AG20443 (cell line): ENCODE measurements around the gene CCDC116.
"Not testable (repeated sequence)": the region's sequence is repeated elsewhere in the genome, so short reads cannot be mapped to it uniquely, and the experiment has no call there.

Experiments
- DNase-seq: peaks from one replicate; pipeline ENCODE4 v3.0.0; 2012; ENCODE audit warnings: low spot score, mixed read lengths

Gene CCDC116

GRCh38 chr22:21609556-21610157, 22.9 kb upstream of the CCDC116 start:
- not testable (repeated sequence) for DNase-seq

DNA sequence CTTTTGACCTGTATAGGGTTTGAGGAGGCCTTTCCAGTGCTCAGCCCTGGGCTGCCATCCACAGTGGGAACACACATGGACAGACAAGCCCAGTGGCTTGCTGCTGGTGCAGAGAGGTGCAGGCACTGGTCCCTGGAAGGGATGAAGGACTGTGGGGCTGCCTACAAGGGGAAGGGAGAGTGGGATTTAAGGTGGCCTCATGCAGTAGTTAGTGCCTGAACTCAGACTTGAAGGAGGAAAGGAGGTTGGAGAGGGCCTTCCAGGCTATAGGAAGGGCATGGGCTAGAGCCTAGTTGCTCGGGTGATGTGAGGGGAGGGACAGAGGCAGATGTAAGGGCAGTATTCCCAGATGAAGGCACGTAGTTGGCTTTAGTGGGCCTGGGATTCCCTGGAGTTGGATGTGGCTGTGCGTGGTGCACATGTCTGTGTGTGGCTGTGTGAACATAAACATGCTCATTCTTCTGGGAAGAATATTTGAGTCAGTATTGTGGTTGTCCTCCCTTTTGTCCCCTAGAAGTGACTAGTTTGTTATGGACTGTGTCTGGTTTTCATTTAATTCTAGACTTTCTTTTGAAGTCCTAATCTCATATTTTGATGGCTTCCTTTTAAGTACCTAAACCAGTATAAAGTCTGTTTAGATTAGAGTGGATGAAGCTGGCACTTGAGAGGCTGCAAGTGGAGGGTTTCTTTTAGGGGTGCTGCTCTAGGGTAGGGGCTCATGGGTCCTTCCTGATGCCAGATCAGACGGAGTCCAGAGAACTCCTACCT, 21.2 kb upstream of the CCDC116 start:
- DNase-seq = no peak

GRCh38 chr22:21612858-21613257, 19.7 kb upstream of the CCDC116 start:
- DNase-seq = no peak

- DNase-seq = no peak
These were observed 18.9 kb upstream of the CCDC116 start for GRCh38 chr22:21613553-21614233.

DNA sequence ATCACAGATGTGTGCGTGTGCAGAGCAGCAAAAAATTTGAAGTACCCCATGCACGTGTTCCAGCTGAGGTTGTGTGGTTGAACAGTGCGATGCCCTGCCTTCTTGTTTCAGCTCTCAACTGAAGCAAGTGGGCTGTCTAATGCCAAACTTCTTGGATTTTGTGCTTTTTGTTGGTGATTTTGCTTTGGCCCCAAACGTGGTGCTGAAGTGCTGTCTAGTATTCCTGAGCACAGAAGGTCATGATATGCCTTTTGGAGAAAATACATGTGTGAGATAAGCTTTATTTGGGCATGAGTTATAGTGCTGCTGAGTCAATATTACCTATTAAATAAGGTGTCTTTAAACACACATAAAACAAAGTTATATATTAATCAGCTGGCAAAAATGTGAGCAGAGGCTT, 16.8 kb upstream of the CCDC116 start:
- DNase-seq = no peak

DNA sequence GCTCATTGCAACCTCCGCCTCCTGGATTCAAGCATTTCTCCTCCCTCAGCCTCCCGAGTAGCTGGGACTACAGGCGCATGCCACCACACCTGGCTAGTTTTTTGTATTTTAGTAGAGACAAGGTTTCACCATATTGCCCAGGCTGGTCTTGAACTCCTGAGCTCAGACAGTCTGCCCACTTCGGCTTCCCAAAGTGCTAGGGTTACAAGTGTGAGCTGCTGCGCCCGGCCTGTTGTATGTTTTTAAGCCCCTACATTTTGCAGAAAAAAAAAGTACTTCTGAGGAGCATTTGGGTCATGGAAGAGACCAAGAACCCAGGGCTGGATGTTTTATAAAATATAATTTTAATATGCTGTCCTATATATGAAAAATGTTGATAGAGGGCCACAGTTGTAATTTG, 15.2 kb upstream of the CCDC116 start:
- DNase-seq = not testable (repeated sequence)

DNA sequence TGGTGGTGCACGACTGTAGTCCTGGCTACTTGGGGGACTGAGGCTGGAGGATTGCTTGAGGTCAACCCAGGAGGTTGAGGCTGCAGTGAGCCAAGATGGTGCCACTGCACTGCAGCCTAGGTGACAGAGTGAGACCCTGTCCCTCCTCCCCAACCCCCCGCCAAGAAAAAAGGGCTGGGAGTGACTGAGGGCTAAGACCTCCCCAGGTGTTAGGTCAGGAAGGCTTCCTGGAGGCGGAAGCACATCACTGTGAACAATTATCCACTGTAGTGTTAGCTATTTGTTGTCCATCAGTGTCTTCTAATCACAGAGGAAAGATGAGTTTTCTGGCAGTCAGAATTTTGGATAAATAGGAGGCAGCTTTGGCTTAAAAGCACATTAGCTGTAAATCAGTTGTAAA, 11.5 kb upstream of the CCDC116 start:
- DNase-seq = no peak

- peak; percentile 41 for DNase-seq
These were observed 10.3 kb upstream of the CCDC116 start for GRCh38 chr22:21622011-21622918.

DNA sequence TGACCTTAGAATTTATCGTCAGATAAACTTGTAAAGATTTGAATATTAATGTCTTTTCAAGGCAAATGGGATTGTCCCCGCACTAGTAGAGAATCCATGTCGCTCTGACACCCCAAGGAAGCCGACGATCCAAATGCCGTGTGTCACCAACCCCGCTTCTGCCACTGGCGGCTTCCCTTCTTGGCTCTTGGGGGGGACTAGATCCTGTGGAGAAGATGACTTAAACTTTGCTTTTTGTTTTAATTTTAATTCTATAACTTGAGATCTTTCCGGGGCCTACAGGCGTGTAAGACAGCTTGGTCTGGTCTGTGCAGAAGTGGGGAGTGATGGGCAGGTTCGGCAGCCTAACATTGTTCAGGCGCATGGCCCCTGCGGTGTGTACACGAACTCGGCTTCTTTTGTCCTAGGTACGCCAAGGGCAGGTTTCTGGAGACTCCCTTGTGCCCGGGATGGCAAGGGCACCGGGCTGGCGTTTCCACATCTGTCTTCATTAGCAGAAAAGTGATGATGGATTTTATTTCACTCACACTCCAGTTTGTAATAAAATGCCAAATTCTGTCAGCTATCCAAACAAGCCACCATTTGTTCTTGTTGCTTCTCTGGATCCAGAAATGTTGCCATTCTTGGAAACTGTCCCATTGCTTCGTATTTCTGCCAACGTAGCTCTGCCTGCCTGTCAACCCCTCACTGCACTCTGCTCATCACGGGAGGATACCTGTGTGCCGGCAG, 9.5 kb upstream of the CCDC116 start:
- no peak for DNase-seq

- no peak for DNase-seq
These were observed 9.0 kb upstream of the CCDC116 start for GRCh38 chr22:21623648-21623970.

DNA sequence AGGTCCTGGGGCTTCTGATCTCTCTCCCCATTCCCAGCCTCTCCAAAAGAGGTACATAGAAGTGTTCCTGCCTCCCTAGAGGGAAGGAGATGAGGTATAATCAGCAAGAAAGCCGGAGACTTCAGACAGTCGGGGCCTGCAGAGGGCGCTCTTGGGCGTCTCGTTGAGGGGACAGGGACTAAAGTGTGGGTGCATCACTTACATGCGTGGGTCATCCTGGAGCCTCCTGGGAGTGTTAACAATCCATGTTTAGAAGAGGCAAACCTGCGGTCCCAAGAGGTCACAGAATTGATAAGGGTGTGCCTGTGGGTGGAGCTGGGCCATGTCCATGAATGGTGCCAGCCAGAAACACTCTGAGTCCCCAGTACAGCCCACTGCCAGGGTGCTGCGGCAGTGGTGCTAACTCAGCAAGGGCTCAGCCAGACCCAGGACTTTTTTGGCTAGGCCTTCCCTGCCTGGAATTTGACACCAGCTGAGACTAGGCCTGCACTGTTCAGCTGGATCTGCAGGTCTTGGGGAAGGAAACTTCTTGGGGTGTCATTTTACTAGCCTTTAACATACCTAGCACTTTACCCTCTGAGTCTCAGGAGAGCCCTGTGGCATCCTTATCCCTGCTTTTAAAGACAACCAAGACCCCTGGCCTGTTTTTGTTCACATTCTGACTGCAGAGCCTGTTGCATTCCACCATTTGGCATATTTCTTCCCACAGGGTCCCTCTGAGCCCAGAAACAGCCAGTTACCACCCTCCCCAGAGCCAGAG, 8.3 kb upstream of the CCDC116 start:
- DNase-seq = peak; percentile 42

- DNase-seq = no peak
These were observed 7.4 kb upstream of the CCDC116 start for GRCh38 chr22:21624880-21625791.

DNA sequence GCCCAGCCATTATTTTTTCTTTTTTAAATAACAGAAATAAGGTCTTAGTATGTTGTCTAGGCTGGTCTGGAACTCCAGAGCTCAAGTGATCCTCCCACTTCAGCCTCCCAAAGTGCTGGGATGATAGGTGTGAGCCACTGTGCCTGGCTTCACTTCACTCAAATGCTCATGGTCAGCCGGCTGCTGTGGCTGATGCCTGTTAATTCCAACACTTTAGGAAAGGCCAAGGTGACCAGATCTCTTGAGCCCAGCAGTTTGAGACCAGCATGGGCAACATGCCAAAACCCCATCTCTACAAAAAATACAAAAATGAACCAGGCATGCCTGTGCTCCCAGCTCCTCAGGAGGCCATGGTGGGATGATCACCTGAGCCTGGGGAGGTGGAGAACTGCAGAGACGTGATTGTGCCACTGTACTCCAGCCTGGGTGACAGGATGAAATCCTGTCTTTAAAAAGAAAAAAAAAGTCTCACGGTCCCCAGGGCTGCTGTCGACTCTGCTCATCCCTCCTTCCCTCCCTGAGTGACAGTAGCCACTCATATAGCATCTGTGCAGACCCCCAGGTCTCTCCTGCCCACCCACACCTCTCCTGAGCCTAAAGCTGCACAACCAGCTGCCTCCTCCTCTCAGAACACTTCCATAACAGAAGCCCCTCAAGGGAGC, 6.4 kb upstream of the CCDC116 start:
- DNase-seq = no peak

DNA sequence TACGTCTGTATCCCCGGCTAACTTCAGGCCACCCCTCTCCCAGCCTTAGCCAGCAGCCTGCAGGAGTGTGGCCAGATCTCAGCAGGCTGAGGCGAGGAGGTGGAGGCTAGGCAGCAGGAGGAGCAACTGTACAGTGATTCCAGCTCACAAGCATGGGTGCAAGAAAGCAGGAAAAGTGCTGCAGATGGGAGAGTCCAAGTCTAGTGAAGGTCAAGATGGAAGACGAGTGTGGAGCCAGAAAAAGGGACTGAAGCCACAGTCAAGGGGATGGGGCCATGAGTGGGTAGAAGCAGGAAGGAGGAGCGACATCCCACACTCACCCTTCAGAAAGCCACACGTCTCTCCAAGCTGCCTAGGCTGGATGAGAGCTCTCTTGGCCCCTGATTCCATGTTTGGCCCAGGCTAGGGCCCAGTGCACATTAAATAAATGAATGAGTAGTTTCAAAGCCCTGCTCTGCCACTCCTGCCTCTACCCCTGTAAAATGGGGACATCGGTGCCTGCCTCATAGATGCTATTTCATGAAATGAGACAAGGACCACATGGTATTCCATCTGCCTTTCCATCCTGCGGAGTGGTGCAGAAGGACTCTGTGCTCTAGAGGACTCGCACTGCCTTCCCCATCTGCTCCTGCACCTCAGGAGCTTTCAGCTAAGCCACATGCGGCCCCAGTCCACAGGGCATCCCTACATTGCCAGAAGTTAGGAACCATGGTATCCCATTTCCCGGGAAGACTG, 5.7 kb upstream of the CCDC116 start:
- DNase-seq = no peak

DNA sequence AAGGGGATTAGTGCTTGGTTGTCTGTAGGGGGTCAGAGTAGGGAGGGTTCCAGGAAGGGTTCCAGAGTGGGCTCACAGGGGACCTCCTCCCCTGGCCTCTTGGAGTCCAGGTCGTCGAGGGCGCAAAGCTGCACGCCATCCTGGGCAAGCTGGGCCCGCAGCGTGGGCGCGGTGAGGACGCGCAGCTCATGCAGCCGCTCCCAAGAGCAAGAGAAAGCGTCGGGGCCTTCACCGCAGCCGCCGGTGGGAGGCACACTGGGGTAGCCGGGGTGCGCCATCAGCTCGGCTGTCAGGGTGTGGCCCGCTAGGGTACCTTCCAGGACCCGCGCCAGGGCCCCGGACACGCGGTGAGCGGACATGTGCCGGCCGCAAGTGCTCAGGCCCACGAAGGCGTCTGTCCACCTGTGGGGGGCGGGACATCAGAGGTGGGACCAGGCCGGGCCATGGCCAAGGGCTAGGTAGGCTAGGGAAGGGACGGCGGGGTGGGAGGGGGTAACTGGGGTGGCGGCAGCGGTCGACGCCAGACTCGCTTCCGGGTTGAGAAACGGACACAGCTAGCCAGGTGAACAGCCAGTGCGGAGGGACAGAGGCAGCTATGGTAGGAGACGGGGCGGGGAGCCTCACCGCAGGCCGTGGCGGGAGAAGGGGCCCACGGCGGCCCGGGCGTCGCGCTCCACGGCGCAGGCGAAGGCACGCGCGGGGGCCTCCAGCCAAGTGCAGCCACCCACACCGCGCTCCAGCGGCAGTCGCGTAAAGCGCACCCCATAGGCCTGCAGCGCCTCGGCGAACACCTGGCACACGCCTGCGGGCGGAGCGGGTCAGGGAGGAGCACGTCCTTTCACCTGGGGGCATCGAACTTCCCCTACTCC, 3.9 kb upstream of the CCDC116 start:
- DNase-seq = no peak

DNA sequence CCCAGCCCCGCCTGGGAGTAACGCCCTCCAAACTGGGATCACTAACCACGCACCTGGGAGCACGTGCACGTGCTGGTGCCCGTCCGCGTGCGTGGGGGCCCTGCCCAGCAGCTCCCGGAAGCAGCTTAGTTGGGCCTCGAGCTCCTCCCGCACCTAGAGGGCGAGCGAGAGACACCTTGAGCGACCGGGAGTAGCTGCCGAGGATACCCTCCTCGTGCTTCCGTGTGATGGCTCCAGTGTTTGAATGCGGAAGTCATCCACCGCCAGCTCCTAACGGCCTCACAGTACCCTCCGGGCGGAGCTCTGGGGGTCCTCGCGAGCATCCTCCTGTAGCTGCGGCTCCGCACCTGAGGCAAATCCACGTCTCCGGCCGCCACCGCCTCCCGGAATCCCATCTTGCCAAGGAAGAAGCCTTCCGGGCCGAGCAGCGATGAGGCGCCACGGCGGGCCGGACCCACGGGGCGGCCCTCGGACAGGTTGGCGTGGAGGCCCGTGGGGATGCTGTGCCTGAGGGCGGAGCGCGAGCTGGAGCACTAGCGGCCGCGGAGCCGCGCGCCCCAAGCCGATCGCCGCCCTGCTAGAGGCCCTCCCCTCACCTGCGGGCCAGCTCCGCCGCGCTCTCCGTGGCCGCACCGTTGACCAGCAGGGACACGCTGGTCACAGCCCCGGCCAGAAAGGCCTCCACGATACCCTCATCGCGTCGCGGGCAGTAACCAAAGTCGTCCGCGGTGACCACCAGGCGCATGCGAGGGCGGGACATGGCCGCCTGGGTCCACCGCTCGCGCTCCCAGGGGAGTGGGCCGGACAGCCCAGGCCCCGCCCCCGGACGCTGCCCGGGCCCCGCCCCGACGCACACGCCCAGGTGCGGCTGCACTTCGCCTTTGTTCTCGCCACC, 3.1 kb upstream of the CCDC116 start, which contains the start of gene YDJC:
Gene YDJC (minus strand): TSS at position 768 of the 895 bp plus-strand sequence. CDS start 8 bp downstream, at position 760.
- peak; percentile 97 for DNase-seq
